GM12874 (cell line): ENCODE measurements around the gene DCAF17.

Source experiments
- TF ChIP-seq, protein P1 (sequence below): IDR thresholded peaks from 2 replicates; pipeline ENCODE4 v1.5.1; 2011; ENCODE audit warnings: low read depth, mild to moderate bottlenecking, control low read depth, low read length, moderate library complexity; ENCODE audit not compliant: insufficient read depth

Gene DCAF17

GRCh38 chr2:171410624-171411023 is 23.4 kb upstream of the DCAF17 start:
- TF ChIP-seq, protein P1, sequence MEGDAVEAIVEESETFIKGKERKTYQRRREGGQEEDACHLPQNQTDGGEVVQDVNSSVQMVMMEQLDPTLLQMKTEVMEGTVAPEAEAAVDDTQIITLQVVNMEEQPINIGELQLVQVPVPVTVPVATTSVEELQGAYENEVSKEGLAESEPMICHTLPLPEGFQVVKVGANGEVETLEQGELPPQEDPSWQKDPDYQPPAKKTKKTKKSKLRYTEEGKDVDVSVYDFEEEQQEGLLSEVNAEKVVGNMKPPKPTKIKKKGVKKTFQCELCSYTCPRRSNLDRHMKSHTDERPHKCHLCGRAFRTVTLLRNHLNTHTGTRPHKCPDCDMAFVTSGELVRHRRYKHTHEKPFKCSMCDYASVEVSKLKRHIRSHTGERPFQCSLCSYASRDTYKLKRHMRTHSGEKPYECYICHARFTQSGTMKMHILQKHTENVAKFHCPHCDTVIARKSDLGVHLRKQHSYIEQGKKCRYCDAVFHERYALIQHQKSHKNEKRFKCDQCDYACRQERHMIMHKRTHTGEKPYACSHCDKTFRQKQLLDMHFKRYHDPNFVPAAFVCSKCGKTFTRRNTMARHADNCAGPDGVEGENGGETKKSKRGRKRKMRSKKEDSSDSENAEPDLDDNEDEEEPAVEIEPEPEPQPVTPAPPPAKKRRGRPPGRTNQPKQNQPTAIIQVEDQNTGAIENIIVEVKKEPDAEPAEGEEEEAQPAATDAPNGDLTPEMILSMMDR: no peak

DNA sequence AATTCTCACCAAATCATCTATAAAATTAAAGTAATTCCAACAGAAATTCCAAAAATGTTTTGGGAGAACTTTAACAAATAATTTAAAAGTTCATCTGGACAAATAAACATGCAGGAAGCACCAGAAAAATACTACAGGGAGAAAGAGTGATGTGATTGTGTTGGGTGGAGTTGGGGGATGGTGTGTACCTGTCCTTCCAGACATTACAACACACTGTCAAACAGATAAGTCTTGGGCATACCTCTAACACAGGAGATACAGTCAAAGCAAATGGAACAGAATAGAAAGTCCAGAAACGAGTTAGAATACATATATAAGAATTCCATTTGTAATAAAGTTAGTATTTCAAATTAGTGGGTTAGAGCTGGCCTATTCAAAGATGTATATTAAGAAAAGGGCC is 22.8 kb upstream of the DCAF17 start:
- TF ChIP-seq, protein P1: no peak

DNA sequence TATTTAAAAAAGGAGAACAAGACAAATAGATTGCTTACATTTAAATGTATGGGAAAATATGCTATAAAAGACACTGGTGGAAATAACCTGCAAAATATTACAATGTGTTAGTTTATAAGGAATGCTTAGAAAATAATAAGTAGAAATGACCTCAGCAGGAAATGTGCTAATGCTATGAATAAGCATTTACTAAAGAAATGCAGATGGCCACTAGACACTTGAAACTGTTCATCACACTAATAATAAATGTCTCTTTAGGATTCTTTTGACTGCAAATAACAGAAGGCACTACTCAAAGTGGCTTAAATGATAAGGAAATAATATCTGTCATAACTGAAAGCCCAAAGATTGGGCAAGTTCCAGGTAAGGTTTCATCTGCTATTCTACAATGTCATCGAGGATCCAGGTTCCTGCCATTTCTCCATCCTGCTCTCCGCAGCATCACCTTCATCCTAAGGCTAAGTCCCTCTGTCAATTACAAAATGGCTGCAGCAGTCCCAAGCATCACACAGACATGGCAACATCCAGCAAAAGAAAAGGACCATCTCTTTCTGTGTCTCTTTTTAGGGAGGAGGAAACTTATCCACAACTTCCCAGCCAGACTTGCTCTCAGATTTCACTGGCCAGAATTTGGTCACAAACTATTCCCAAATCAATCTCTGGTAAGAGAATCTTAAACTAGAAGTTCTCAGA is 22.1 kb upstream of the DCAF17 start:
- TF ChIP-seq, protein P1: no peak

DNA sequence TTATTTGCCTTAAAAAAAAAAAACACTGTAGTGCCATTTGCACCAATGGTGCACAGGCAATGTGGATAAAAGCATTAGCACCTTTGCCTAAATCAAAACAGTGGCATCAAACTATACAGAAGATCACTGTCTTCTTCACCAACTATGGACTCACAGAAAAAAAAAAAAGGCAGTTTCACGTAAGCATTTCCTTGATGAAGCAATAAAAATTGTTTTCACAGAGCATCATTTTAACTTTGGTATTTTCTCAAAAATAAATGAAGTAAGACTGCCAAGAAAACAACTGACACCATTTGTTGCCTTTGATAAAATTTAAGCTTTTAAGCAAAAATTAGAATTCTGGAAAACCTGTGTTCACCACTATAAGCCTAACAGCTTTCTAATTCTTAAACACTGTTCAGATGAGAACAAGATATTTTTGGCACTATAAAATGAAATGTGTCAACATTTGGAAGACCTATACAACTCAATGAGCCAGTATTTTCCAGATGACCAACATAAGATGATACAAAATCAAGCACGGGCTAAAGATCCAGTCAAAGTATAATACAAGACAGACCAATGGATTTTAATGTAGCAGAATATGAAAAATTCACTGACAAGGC is 21.4 kb upstream of the DCAF17 start:
- TF ChIP-seq, protein P1: no peak

DNA sequence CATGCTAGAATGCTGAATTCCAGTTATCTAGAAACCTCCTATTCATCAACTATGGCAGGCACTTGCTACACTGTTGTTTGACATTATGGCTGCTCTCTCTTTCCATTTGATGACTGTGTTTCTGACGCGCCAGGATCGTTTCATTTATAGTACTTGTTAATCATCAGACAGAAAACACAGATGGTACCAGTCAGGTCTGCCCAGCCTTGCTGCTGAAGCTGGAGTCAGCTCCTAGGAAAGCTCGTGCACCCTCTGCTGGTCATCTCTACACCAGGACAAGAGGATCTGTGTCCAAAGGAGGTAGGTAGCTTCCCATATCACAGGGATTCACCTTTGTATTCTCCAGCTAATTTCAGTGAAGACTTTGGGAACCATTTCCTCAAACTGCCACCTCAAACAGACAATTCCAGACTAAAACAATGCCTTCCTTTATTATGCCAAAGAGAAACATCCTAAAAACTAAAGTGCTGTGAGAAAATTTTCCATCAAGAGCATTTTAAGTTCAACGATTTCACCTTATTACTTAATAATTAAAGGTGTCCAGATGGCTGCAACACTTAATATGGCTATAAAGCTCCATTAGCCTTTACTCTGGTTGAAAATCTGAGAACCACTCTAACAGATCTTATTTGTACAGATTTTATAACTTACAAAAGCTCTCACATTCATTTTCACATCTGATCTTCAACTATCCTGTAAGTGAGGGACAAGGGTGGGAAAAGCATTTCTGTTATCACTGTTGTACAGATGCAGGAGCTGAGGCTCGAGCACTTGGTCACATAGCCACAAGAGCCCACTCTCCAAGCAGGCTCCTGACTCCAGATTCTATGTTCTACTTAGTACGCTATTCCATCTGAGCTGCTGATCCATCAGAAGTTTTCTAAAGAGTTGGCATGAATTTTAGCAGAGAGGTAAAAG is 17.8 kb upstream of the DCAF17 start:
- TF ChIP-seq, protein P1: peak; percentile 79

DNA sequence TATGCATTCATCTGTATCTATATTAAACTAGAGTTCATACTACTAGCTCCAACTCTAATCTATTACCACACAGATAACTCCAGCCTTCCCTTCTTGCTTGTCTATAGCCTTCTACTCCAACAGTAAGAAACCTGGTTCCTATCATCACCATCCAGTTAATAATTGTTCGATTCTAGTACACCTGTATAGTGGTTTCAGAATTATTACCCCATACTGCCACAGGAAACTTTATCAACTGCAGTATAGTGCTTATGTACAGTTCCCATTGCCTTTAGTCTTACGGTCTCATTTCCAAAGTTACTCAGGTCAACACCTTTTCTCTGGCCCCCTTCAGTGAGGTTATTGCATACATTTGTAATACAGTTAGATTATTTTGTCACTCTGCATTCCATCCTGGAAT is 14.7 kb upstream of the DCAF17 start:
- TF ChIP-seq, protein P1: no peak
